ENCODE data around the gene KIF13A.
"Not testable (repeated sequence)": the region's sequence is repeated elsewhere in the genome, so short reads cannot be mapped to it uniquely, and the experiment has no call there.

The KIF13A gene

DNA sequence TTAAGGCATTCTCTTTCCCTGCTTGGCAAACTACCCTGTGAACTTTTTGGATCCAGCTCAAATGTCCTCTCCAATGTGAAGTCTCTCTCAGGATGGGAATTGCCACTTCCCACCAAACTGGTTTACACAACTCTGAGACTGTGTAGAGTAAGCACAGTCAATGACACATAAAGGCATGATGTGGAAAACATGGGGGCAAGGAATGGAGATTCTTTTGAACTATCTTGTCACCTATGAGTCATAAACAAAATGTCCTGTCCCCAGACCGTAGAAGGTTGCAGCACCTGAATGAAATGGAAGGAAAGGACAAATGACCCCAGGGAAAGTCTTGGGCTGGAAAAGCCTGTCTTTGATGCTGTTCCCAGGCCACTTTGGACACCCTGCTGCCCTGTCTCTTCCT, 11.0 kb upstream of the KIF13A start:
- DNase-seq (ENCODE audit: low read depth in 2 of 2): no peak

DNA sequence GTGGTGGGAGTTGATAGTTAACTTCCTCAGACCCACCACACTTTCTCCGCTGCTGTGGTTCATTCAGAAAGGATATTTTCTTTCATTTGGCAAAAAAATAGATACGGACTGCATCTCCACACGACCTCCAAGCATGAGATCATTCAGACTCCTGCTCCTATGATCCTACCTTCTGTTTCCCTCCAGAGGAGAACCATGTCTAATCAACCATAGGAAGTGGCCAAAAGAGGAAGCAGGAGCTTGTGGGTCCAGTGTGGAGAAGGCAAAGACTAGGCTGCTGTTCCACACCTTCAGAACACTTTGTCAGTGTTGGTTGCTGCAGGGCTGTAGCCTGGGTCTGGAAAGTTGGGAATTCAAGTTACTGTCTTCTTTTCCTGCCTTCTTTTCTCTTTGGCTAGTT, 10.6 kb upstream of the KIF13A start:
- DNase-seq (ENCODE audit: low read depth in 2 of 2): no peak

DNA sequence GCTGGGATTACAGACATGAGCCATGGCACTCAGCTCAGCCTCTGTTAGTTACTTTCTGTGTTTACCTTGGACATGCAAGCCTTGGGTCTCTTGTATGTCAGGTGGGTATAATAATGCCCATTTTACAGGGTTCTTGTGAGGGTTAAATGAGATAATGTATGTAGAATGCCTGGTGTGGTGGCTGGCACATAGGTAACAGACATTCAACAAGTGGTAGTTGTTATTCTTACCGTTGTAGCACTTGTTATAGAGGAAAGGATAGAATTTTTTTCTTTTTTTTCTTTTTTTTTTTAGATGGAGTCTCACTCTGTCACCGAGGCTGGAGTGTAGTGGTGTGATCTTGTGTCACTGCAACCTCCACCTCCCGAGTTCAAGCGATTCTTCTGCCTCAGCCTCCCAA, 8.0 kb upstream of the KIF13A start:
- DNase-seq (ENCODE audit: low read depth in 2 of 2): no peak

DNA sequence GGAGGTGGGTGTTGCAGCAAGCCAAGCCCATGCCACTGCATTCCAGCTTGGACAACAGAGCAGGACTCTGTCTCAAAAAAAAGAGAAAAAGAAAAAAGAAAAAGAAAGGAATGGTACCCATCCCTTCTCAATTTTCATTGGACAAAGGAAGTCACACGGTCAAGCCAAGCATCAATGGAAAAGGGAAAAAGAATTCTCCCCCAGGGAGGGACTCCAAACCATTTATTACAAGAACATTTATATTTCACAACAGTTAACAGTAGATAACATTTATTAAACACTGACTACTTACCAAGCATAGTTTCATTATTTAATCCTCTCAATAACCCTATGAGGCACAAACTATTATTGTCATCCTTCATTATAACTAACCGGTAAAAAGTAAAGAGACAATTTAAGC, 6.6 kb upstream of the KIF13A start:
- no peak for DNase-seq (ENCODE audit: low read depth in 2 of 2)

DNA sequence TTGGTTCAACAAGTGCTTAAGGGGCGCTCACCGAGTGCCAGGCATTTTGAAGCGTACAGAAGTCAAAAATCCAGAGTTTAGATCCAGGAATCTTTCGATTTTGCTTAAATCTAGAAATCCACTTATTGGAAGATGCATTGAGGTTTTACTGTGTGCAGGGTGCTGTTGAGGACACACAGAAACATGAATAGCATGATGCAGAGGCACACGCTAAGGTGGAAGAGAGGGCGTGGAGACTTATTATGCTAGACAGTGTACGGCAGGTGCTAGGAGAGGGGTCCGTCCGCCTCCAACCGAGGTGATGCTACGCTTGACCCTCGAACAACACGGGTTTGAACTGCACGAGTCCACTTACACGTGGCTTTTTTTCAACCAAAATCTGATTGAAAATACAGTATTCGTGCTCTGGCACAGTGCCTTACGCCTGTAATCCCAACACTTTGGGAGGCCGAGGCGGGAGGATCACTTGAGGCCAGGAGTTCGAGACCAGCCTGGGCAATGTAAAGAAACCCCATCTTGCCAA, 1.0 kb upstream of the KIF13A start:
- DNase-seq (ENCODE audit: low read depth in 2 of 2): no peak

DNA sequence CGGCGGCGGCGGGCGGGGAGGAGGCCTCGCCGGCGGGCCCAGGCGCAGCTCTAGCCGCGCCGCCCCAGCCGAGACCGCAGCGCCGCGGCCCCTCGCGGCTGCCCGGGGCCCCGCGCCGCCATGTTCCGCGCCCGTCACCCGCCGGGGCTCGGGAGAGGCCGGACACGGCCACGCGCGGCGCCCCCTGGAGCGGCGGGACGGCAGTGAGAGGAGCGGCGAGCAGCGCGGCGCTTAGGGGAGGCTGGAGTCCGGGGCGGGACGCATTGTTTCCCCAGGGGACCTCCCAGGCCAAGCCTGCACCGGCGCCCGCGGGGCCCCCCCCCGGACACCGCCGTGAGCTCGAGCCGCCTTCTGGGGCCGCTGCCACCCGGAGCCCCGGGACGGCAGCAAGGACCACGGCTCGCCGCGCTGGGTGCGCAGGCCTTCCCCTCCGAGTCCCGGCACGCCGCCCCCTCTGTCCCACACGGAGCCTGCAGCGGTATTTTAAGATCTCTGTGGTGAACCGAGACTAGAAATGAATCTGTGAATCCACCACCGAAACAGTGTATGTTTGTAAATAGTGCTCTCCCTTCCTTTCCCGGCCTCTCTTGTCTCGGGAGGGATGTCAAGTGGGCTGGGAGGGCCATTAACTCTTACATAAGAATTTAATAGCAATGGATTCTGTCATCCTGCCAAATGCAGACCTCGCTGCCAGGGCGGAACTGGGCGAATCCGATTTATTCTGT, 424 bp upstream of the KIF13A start:
- DNase-seq (ENCODE audit: low read depth in 2 of 2): peak; percentile 22 to 41

DNA sequence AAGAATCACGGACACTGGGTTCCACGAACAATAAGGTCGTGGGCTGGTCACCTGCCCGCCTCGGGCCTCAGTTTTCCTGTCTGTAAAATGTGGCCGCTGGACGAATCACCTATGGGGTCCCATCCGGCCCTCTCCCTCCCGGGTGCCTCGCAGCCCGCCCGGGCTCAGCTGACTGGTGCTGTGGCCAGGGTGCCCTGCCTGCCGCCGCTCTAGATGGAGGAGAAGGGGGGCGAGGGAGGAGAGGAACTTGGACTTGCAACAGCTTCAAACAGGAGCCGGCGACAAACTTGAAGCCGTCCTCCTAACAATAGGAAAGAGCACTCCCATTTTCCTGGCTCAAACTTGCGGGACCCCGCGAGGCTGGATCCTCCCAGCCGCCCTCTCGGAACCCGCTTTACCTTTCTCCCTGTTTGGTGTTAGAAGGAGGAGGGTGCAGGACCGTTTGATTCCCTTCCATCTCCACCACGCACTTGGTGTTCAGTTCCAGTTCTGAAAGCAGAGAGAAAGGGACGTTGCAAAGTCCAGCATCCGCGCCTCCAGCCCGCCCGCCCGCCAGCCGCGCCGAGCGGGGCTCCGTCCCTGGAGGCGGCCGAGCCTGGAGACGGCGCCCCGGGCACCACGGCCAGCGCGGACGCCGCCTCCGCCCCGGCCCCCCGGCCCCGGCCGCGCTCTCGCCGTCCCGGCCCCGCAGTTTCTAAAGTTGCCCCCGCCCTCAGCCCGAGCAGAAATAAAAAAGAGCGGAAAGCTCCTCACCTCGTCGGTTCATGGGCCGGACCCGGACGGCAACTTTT, 584 bp downstream of the KIF13A start:
- DNase-seq (ENCODE audit: low read depth in 2 of 2): no peak

DNA sequence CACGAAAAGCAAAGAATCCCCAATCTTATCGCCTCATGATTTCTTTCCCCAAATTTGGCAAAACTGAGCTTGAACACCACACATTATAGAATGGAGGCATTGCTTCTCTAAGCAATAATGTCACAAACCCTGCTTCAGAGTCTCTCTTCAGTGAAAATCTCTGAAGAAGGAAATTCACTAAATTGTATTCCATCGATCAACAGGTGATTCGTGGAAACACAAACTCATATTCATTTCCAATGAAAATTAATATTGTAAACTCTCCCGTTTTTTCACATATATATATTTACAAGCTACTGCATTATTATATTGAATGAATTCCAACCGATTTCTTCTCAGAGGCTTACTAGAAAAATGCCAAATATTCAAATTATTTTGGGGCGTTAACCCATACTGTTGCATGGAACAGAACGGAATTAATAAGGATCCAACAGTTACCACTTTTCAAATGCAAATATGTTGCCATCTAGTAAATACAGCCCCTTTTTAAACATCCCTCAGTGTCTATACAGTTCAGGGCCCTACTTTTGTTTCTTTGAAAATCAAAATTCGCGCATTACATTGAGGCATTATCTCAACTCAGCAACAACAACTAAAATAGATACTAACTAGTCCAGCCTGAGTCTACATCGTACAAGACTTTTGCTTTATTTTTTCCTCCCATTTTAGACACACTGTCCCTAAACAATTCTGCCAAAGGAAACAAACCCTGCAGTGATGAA, 1.3 kb downstream of the KIF13A start:
- no peak for DNase-seq (ENCODE audit: low read depth in 2 of 2)

DNA sequence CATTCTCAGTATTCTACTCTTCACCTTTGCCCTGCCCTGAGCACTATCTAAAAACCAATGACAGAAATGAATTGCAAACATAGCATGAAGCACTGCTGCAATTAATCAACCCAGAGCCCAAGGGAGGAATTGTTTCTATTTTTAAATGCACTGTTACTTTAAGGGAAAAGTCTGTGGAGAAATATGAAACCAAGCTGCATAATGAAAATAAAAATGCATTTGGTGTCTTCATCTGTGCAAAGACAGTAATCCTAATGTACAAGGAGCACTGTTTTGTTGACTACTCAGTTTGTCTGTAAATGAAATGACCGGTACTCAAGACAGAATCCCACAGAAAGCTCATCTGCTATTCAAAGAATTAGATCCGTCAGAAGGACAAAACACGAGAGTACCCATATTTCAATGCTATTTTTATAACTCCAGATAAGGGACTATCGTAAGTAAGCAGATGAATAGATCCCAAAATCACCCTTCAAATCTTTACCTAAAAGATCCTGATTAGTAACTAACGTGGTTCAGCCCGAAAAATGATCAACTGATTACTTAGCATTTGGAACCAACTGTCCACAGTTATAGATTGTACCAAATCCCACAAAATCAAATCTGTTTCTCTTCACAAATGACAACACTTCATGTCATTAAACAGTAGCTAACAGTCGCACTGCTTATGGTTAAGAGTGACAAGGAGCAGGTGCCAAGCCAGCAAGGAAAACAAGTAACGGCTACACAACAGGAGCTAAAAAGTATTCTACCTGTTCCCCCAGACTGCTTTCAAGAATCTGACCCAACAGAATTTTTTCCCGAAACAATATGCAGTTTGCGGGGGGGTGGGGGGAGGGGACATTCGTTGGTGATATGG, 2.4 kb downstream of the KIF13A start:
- no peak for DNase-seq (ENCODE audit: low read depth in 2 of 2)

DNA sequence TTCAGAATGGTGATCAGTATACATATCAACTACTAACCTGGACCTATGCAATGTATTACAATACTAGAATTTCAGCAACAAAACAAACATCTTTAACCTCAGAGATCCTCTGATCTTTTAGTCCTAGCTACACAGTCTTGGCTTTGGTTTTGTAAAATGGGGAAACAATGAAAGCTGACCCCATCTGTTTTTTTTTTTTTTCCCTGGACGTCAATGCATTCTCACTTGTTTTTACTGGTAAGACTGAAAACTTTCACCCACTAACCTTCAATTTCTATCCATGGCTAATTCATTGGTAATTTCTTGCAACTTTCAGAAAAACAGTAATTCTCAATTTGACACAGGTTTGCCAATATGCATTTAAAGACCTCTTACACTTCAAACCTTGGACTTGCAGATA, 3.0 kb downstream of the KIF13A start:
- no peak for DNase-seq (ENCODE audit: low read depth in 2 of 2)

DNA sequence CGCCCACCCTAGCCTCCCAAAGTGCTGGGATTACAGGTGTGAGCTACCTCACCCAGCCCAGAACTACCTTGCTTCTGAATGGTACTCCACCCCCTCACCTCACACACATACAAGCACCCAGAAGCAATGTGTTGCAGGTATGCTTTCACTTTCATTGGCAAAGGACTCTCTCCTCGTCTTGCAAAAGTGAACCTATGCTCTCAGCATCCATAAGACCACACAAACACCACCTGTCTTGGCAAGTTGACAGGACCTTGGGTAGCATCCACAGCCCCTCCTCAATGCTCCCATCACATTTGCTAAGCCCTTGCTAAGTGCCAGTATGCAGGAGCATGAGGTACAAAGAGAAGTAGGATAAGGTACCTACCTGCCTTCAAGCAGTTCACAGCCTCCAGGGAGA, 3.7 kb downstream of the KIF13A start:
- no peak for DNase-seq (ENCODE audit: low read depth in 2 of 2)

DNA sequence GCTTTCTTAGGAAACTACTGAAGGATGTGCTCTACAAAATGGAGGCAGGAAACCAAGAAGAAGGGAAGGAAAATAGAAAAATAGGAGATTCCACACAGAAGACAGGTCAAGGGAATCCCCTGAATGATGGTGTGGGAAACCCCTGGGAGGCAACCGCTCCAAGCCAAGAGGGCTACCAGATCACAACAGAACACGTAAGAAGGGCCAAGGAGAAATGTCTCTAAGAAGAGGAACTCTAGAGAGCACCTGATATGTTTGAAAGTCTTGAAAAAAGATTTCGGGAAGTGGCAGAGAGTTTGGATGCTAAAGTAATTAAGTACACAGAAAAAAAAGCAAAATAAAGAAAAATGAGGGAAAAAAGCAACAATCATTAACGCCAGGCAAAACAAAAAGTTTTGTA, 7.1 kb downstream of the KIF13A start:
- DNase-seq (ENCODE audit: low read depth in 2 of 2): no peak

DNA sequence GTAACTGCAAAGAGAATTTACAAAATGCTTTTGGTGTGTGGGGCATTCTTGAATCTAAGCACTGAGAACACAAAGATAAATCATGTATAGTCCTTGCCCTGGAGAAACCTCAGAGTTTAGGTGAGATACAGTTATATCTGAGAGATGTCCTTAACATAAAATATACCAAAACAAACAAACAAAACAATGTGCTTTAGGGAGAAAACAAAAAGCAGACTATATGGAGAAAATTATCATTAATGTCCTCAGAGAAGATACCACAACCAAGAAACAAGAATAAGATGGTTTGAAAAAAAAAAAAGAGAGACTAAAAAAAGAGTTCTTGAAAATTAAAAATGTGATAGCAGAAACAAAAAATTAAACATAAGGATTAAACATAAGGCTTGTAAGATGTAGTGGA, 8.0 kb downstream of the KIF13A start:
- DNase-seq (ENCODE audit: low read depth in 2 of 2): no peak

DNA sequence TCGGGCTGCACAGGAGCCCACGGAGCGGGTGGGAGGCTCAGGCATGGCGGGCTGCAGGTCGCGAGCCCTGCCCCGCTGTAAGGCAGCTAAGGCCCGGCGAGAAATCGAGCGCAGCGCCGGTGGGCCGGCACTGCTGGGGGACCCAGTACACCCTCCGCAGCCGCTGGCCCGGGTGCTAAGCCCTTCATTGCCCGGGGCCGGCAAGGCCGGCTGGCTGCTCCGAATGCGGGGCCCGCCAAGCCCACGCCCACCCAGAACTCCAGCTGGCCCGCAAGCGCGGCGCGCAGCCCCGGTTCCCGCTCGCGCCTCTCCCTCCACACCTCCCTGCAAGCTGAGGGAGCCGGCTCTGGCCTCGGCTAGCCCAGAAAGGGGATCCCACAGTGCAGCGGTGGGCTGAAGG, 11.2 kb downstream of the KIF13A start:
- not testable (repeated sequence) for DNase-seq (ENCODE audit: low read depth in 2 of 2)

DNA sequence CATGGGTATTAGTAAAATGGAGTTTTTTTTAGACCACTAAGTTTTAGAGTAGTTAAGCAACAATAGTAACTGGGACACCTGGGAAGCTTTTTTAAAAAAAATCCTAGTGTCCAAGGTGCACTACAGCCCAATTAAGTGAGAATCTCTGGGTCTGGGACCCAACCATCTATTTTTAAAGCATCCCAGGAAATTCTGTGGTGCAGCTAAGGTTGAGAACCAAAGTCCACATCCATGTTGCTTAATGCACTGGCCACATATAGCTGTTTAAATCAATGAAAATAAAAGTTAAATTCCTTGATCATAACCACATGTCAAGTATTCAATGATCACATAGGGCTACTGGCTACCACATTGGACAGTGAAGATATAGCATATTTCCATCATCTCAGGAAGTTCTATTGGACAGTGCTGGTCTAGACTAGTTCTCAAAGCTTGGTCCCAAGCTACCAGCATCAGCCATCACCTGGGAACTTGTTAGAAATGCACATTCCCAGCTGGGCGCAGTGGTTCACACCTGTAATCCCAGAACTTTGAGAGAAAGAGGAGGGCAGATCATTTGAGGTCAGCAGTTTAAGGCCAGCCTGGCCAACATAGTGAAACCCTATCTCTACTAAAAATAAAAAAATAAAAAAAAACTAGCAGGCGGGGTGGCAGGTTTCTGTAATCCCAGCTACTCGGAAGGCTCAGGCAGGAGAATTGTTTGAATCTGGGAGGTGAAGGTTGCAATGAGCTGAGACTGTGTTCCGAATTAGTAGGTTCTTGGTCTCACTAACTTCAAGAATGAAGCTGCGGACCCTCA, 12.7 kb downstream of the KIF13A start:
- no peak for DNase-seq (ENCODE audit: low read depth in 2 of 2)

DNA sequence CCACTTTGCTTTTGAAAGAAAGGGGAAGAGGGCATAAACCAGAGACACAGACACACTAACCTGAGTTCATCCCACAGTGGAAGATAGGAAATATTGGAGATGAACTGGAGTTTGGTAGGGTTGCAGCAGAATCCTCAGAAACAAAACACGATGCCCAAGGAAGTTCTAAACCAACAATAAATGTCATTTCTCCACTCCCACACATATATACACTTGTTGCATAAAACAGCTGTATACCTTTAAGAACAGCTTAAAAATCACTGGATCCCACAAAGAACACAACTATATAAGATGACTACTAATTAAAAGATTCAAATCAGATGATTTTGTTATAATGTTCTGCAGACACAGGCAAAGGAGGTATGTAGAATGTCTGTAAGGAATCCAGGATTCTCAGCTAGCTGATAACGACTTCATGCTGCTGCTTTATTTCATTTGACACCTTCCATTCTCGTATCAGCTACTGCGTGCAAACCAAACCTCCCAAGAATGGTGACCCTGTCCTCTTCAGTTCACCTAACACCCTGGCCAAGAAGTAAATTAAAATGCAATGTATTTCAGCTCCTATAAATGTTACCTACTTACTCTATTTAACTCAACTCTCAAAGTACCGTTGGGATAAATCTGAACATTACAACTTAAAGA, 14.3 kb downstream of the KIF13A start:
- DNase-seq (ENCODE audit: low read depth in 2 of 2): no peak

DNA sequence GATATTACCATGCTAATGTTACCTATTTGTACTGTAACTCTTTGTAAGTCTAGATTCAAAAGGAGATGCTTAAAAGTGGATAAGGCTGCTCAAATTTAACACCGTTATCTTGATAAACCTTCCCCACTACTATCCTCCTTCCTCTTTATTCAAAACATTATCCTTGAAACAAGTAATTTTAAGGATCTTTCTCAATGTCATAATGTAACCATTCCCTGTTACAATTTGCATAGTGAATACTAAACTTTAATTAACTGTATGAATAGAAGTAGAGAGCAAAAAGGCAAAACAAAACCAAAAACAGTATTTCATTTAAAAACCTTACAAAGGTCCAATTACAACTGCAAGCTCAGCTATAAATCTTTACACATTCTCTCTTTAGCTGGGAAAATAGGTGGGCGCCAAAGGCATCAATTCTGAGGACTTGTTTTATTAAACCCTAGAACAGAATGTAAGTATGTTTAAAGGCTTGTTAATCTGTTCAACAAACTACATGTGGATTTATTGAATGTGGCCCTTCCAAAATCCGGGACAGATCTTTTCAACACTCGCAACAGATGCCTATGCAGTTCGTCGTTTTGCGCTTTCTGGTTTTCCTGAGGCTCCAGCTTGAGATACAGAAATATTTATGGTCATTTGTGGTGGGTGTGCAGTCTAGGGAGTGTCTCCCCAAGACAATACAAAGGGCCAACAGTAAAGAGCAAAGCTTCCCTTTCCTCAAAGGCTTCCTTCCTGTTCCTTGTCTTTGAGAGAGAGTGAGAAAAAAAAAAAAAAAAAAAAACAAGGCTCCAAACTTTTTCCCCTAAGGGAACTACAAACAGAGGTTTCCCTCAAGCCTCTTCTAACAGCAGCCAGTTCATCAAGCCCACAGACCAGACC, 15.1 kb downstream of the KIF13A start:
- no peak for DNase-seq (ENCODE audit: low read depth in 2 of 2)

DNA sequence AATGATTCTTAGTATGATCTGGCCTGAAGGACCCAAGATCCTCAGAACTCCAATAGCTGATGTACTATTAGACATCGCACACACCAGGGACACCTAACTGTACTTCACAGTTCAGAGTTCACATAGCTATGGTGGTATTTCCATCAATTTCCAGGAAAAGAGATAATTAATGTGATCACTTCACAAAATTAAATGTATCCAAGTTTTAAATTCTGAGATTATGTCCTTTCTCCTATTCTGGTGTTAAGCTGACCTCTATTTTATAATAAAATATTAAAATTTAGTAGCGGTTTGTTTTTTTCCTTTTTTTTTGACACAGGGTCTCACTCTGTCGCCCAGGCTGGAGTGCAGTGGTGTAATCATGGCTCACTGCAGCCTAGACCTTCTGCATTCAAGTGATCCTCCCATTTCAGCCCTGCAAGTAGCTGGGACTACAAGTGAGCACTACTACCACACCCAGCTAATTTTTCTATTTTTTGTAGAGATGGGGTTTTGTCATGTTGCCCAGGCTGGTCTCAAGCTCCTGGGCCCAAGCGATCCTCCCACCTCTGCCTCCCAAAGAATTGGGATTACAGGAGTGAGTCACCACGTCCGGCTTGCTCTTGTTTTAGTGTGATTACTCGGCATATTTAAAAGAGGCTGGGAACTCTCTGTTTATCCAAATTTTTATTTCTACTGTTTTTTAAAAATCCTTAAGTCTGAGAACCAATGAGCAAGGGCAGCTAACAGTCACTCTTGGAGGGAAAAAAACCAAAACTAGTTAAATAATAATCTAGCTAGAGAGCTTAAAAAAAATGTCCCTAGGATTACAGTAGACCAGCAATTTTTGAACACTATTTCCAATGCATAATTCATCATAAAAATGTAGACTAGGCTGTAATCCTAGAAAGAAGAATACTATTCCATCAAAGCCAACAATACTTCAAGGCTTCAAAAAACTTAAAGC, 16.0 kb downstream of the KIF13A start:
- DNase-seq (ENCODE audit: low read depth in 2 of 2): no peak
